Heart left ventricle (tissue), 16 donors: ENCODE measurements around the gene TCHP. TPM values are rescaled to one million over a fixed set of nuclear protein-coding genes. Genes with fewer than 3 reads are reported as not detected.

Source experiments
- ATAC-seq, 4 donors: fragments of 200-7000 bp; cut with Tn5 transposase; one replicate each; pipeline ENCODE4 v1.9.1; 2020 to 2022; ENCODE audit warnings: moderate library complexity in 4 of 4, mild to moderate bottlenecking in 3 of 4, moderate number of reproducible peaks in 1 of 4
- DNase-seq, 5 donors: peaks; one replicate each; pipeline ENCODE4 v3.0.0-alpha.2; 2020
- H3K27ac ChIP-seq, 12 donors: fragments of 200-600 bp; sonication (generic) in 4 of 12; one replicate each; pipeline versions ENCODE4 v1.5.0 to v1.8.0; 2016 to 2022; ENCODE audit warnings: mild to moderate bottlenecking in 2 of 12
- H3K27me3 ChIP-seq, 9 donors: fragments of 200-600 bp; sonication (generic) in 2 of 9; one replicate each; pipeline versions ENCODE4 v1.5.1 to v1.8.0; 2016 to 2022; ENCODE audit warnings: mild to moderate bottlenecking in 3 of 9
- H3K36me3 ChIP-seq, 9 donors: fragments of 200-600 bp; sonication (generic) in 2 of 9; one replicate each; pipeline versions ENCODE4 v1.5.0 to v1.8.0; 2018 to 2022; ENCODE audit warnings: mild to moderate bottlenecking in 2 of 9
- H3K4me1 ChIP-seq, 12 donors: fragments of 200-600 bp; sonication (generic) in 4 of 12; one replicate each; pipeline versions ENCODE4 v1.5.0 to v1.8.0; 2016 to 2022; ENCODE audit warnings: mild to moderate bottlenecking in 3 of 12
- H3K4me3 ChIP-seq, 12 donors: fragments of 200-600 bp; sonication (generic) in 4 of 12; one replicate each; pipeline versions ENCODE4 v1.5.0 to v1.8.0; 2017 to 2022; ENCODE audit warnings: mild to moderate bottlenecking in 9 of 12, moderate library complexity in 4 of 12
- H3K9me3 ChIP-seq, 12 donors: fragments of 200-600 bp; sonication (generic) in 4 of 12; one replicate each; pipeline versions ENCODE4 v1.5.0 to v1.8.0; 2016 to 2022; ENCODE audit warnings: mild to moderate bottlenecking in 1 of 12
- POLR2A ChIP-seq, 2 donors: fragments of 450-650 bp; IDR thresholded peaks; one replicate each; pipeline ENCODE4 v1.6.1; 2017; ENCODE audit warnings: antibody characterized with exemption in 2 of 2, mild to moderate bottlenecking in 2 of 2, moderate library complexity in 2 of 2
- WGBS, 4 donors: extraction: QIAGEN DNeasy Blood & Tissue Kit in 2 of 4; methylation state at CpG; one replicate each; pipeline versions ENCODE4 v1.1.5 to v1.1.7; 2013 to 2018; 5-methylcytosine and 5-hydroxymethylcytosine counted together
- intact Hi-C, 10 donors: fragments of 100-400 bp; cut with DNase I; formaldehyde crosslinking; loops; one replicate each; pipeline versions ENCODE4 v1.11.1 to v1.14.2; 2022
- polyA plus RNA-seq, 2 donors: library from polyadenylated mRNA; stranded (reverse); fragments of 200-250 nt; gene quantifications; one replicate each; pipeline ENCODE4 v1.2.3, GENCODE V29; 2013
- total RNA-seq, 9 donors: library from RNA; depleted of rRNA in 2 of 9; stranded (reverse); fragments of >200 nt in 2 of 9; fragmentation: NEBNext Ultra II Directional in 3 of 9; extraction: Animal tissue kit (Norgen Biotek cat#: 25700) in 3 of 9; gene quantifications; one replicate each; pipeline versions ENCODE4 v1.1.0 to v1.2.4, GENCODE V29; 2016 to 2023
- TF ChIP-seq, protein P1 (sequence below), 12 donors: fragments of 200-600 bp; sonication (generic) in 4 of 12; IDR thresholded peaks; one replicate each; pipeline versions ENCODE4 v1.5.0 to v1.8.0; 2018 to 2022; ENCODE audit warnings: antibody characterized with exemption in 12 of 12, mild to moderate bottlenecking in 5 of 12
- donor health status: ischemic (EF 13 %, LVEDD 7.1; RV severe dilation, severe dysfunction).
- donor health status: healthy with polysubstance abuse.
- donor health status: DM: no; HTN: yes; CAD: no.
- donor health status: DM: no; HTN: no; CAD: no.
- donor health status: ischemic (EF 25% LVEDD 6.9; RV normal size, moderate dysfunction).
- donor health status: ischemic (EF 25% LVEDD 5.7; RV mildly dilated, moderate dysfunction).
- donor health status: healthy.
- donor health status: DM: yes; HTN: yes; CAD: no.
- donor health status: ischemic (EF 35%, LVEDD 5.7; RV mildly dilated, moderate dysfunction).
- donor health status: nonischemic (EF 11% LVEDD 7.7; RV severe dilation, severe dysfunction).
- donor health status: DM: yes; HTN: yes; CAD: no.
- donor health status: PGD.
- donor health status: ischemic (EF 29% LVEDD 5.4; RV normal size, mild dysfunction).
- donor health status: nonischemic (EF 23%, LVEDD 6.1; RV moderate dilation, normal function).

The TCHP gene
- total and polyA plus RNA-seq, 11 donors: 7.4 to 11.7 (median 10.1) TPM

DNA sequence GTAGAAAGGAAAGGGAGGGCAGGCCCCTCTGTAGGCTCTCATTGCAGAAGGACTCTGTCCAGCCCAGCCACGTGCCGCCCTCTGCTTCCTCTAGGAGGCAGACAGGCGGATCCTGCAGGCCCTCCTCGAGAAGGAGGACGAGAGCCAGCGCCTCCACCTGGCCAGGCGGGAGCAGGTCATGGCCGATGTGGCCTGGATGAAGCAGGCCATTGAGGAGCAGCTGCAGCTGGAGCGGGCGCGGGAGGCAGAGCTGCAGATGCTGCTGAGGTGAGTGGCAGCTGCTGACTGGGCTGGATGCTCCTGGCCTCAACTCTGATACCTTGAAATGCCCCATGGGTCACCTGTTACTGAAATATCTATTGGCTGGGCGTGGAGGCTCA lies 10.9 kb downstream of the TCHP start:
- H3K27me3 ChIP-seq: no peaks in the 10 kb centered on the region
- H3K27ac ChIP-seq: no peak overlapping the region
- no peak for TF ChIP-seq POLR2A (IDR thresholded peaks at IDR 0.05)
- TF ChIP-seq, protein P1, sequence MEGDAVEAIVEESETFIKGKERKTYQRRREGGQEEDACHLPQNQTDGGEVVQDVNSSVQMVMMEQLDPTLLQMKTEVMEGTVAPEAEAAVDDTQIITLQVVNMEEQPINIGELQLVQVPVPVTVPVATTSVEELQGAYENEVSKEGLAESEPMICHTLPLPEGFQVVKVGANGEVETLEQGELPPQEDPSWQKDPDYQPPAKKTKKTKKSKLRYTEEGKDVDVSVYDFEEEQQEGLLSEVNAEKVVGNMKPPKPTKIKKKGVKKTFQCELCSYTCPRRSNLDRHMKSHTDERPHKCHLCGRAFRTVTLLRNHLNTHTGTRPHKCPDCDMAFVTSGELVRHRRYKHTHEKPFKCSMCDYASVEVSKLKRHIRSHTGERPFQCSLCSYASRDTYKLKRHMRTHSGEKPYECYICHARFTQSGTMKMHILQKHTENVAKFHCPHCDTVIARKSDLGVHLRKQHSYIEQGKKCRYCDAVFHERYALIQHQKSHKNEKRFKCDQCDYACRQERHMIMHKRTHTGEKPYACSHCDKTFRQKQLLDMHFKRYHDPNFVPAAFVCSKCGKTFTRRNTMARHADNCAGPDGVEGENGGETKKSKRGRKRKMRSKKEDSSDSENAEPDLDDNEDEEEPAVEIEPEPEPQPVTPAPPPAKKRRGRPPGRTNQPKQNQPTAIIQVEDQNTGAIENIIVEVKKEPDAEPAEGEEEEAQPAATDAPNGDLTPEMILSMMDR (IDR thresholded peaks at IDR 0.05): peak in 1 of 12 donors; percentile 3
- intact Hi-C loops: no loop called here
- ATAC-seq (no peak), DNase-seq (no peak)
- H3K9me3 ChIP-seq: no peaks in the 10 kb centered on the region
- peaks cover 0 to 6% (median 0%) of the 10 kb centered on the region in 12 donors for H3K4me1 ChIP-seq
- peaks cover 0 to 100% (median 95%) of the 10 kb centered on the region in 9 donors for H3K36me3 ChIP-seq
- WGBS, 4 donors: 69 to 79% (median 76%) methylated on average over 5 to 12 of the region's 12 CpGs
- no peak overlapping the region for H3K4me3 ChIP-seq

DNA sequence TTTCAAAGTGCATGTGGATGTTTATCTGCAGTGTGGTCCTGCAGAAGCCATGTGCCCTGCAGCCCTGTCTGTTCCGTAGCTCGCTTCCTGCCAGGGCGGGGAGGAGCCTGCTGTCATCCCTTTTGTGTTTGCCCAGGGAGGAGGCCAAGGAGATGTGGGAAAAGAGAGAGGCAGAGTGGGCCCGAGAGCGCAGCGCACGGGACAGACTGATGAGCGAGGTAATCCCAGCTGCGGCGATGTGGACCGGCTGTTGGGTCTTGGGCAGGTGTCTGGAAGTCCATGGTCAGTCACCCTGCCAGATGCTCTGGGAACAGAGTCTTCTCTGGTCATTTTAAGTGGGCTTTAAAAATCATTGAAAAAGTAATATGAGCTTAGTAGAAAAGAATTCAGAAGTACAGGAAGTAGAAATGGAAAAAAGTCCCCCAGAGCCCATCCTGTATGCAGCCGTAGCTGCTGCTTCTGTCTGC lies 12.8 kb downstream of the TCHP start:
- H3K27me3 ChIP-seq: no peaks in the 10 kb centered on the region
- ATAC-seq: peak in 2 of 4 donors; percentile 39 to 40
- no peak for TF ChIP-seq POLR2A (IDR thresholded peaks at IDR 0.05)
- TF ChIP-seq, protein P1 (IDR thresholded peaks at IDR 0.05): no peak
- WGBS, 4 donors: 67 to 74% (median 71%) methylated on average over 12 of the region's 12 CpGs
- intact Hi-C loops: no loop called here
- peak in 1 of 5 donors; percentile 40 for DNase-seq
- H3K9me3 ChIP-seq: no peaks in the 10 kb centered on the region
- H3K36me3 ChIP-seq: peaks cover 0 to 100% (median 95%) of the 10 kb centered on the region in 9 donors
- H3K4me3 ChIP-seq: no peak overlapping the region
- H3K27ac ChIP-seq: peak overlapping the region in 3 of 12 donors; percentile 22 to 38 (median 34)
- H3K4me1 ChIP-seq: peaks cover 0 to 6% (median 0%) of the 10 kb centered on the region in 12 donors

DNA sequence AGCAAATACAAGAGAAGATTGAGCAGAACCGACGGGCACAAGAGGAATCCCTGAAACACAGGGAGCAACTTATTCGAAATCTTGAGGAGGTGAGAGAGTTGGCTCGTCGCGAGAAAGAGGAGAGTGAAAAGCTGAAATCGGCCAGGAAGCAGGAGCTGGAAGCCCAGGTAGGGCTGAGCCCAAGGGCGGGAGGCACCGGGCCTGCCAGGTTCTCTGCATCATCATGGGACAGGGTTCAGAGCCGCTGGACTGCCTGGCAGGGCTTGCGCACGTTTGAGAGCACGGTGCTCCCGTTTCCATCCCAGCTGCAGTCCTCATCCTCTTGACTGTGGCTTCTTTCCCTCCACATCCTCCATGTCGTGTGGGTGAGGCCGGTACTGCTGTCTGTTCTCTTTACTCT lies 14.4 kb downstream of the TCHP start:
- H3K4me1 ChIP-seq: peaks cover 0 to 6% (median 0%) of the 10 kb centered on the region in 12 donors
- intact Hi-C loops: no loop called here
- H3K9me3 ChIP-seq: no peaks in the 10 kb centered on the region
- TF ChIP-seq, protein P1 (IDR thresholded peaks at IDR 0.05): no peak
- TF ChIP-seq POLR2A (IDR thresholded peaks at IDR 0.05): no peak
- no peak overlapping the region for H3K4me3 ChIP-seq
- H3K27ac ChIP-seq: no peak overlapping the region
- DNase-seq (no peak), ATAC-seq (no peak)
- no peaks in the 10 kb centered on the region for H3K27me3 ChIP-seq
- 93 to 95% (median 93%) methylated on average over 15 to 16 of the region's 16 CpGs for WGBS, 4 donors
- H3K36me3 ChIP-seq: peaks cover 0 to 100% (median 95%) of the 10 kb centered on the region in 9 donors

DNA sequence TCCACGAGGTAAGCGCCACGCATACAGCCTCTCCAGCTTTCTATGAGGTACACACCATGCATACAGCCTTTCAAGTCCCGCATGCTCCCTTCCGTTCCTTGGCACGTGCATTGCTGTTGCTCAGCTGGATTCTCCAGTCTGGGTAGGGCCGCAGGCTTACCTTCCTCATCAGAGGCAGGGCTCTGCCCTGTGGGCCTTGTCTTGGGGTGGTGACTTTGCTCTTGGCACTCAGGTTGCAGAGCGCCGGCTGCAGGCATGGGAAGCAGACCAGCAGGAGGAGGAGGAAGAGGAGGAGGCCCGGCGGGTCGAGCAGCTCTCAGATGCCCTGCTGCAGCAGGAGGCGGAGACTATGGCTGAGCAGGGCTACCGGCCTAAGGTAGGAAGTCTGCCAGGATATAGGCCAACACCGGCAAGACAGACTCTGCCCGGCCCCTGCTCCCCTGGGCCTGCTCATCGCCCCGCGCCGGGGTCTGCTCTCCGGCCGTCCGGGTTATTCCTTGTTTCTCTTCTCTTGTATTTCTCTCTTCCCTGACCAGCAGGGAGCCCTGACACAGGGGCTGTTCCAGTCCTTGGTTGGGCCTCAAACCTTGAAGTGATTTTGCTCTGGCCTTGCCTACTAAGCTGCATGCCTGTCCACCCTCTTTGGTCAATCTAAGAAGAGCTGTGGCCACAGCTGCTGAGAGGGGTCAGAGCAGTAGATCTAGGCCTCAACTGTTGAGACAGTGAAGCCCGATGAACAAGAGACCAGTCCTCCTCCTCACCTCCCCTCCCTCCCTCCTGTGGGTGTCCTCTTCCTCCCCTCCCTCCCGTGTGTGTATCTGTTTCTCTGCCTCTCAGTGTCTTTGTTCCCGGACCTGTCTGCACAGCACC lies 15.3 kb downstream of the TCHP start:
- Histone ChIP-seq H3K4me1 (peaks cover 0 to 6% (median 0%) of the 10 kb centered on the region in 12 donors), H3K27me3 (no peaks in the 10 kb centered on the region), H3K4me3 (no peak overlapping the region), H3K36me3 (peaks cover 0 to 100% (median 95%) of the 10 kb centered on the region in 9 donors), H3K9me3 (no peaks in the 10 kb centered on the region), H3K27ac (no peak overlapping the region)
- DNase-seq (no peak), ATAC-seq (peak in 1 of 4 donors; percentile 30)
- 86 to 91% (median 87%) methylated on average over 25 to 26 of the region's 26 CpGs for WGBS, 4 donors
- TF ChIP-seq, protein P1 (IDR thresholded peaks at IDR 0.05): no peak
- TF ChIP-seq POLR2A (IDR thresholded peaks at IDR 0.05): no peak
- intact Hi-C loops: no loop called here
